Cardiac fibroblast (primary cell): Measurements from ENCODE around the gene GFAP.

Source experiments
- DNase-seq, 2 donors: peaks; one replicate each; pipeline versions ENCODE4 v3.0.0 to v3.0.0-alpha.2; 2010; ENCODE audit warnings: low read depth in 2 of 2
- H3K4me3 ChIP-seq, 2 donors: replicated peaks in 1 of 2; 1 replicate in 1 of 2; 2 replicates in 1 of 2; pipeline ENCODE4 v1.5.1; 2011; ENCODE audit warnings: low read depth in 2 of 2, low read length in 2 of 2, mild to moderate bottlenecking in 2 of 2, moderate library complexity in 1 of 2
- CTCF ChIP-seq: IDR thresholded peaks from one replicate; pipeline ENCODE4 v1.5.1; 2011; ENCODE audit warnings: low read depth, mild to moderate bottlenecking, low read length, inconsistent platforms

The GFAP gene

GRCh38 chr17:44909681-44910144 is 5.6 kb downstream of the GFAP start:
- peak; percentile 30 to 62 for DNase-seq
- no peak for TF ChIP-seq CTCF
- no peak overlapping the region for H3K4me3 ChIP-seq

- no peak overlapping the region for H3K4me3 ChIP-seq
- no peak for TF ChIP-seq CTCF
- DNase-seq = no peak
Observed at GRCh38 chr17:44908761-44909326, 6.5 kb downstream of the GFAP start.

GRCh38 chr17:44907729-44908470 is 7.4 kb downstream of the GFAP start:
- no peak overlapping the region for H3K4me3 ChIP-seq
- peak in 1 of 2 donors; percentile 23 for DNase-seq
- TF ChIP-seq CTCF = no peak

GRCh38 chr17:44906763-44907728 is 8.3 kb downstream of the GFAP start:
- H3K4me3 ChIP-seq = no peak overlapping the region
- no peak for TF ChIP-seq CTCF
- peak in 1 of 2 donors; percentile 24 for DNase-seq

GRCh38 chr17:44906010-44906646 is 9.2 kb downstream of the GFAP start:
- DNase-seq = peak; percentile 89 to 95
- no peak for TF ChIP-seq CTCF
- H3K4me3 ChIP-seq = no peak overlapping the region
